Suprapubic skin (tissue), 3 donors: Measurements from ENCODE around the gene UTS2B.

Experiments
- CTCF ChIP-seq, 2 donors: fragments of 200-600 bp in 1 of 2; fragments of 450-650 bp in 1 of 2; sonication (generic) in 1 of 2; IDR thresholded peaks; one replicate each; pipeline ENCODE4 v1.5.1; 2016 to 2019; ENCODE audit warnings: antibody characterized with exemption in 2 of 2, mild to moderate bottlenecking in 1 of 2, moderate library complexity in 1 of 2
- EP300 ChIP-seq: sonication (generic); formaldehyde crosslinking; IDR thresholded peaks from one replicate; pipeline ENCODE4 v1.6.1; 2017; ENCODE audit warnings: antibody characterized with exemption

GRCh38 chr3:191352014-191352413 is 21.7 kb upstream of the UTS2B start:
- TF ChIP-seq CTCF (IDR thresholded peaks at IDR 0.05) (no peak), EP300 (no peak)
